Osteoblast (primary cell): ENCODE measurements around the gene MATN1. TPM values are rescaled to one million over a fixed set of nuclear protein-coding genes. Genes with fewer than 3 reads are reported as not detected.

Source experiments
- DNase-seq: peaks from one replicate; pipeline ENCODE4 v3.0.0; 2011; ENCODE audit warnings: low spot score, mixed read lengths; ENCODE audit not compliant: insufficient read length; ENCODE audit errors: missing footprints
- H2AFZ ChIP-seq: 2 replicates; pipeline ENCODE4 v1.6.0; 2011; ENCODE audit warnings: mild to moderate bottlenecking, low read length
- H3K27ac ChIP-seq: 2 replicates; pipeline ENCODE4 v1.5.1; 2011; ENCODE audit warnings: mild to moderate bottlenecking, low read depth, low read length, moderate library complexity
- H3K27me3 ChIP-seq: 2 replicates; pipeline ENCODE4 v1.6.0; 2012; ENCODE audit warnings: mild to moderate bottlenecking, control low read depth, inconsistent platforms, low read length, moderate library complexity; ENCODE audit not compliant: insufficient read depth
- H3K36me3 ChIP-seq: 2 replicates; pipeline ENCODE4 v1.5.1; 2011; ENCODE audit warnings: mild to moderate bottlenecking, low read length, control low read depth, moderate library complexity; ENCODE audit not compliant: insufficient read depth
- H3K4me1 ChIP-seq: 2 replicates; pipeline ENCODE4 v1.5.1; 2011; ENCODE audit warnings: mild to moderate bottlenecking, low read length, control low read depth, moderate library complexity; ENCODE audit not compliant: insufficient read depth
- H3K4me2 ChIP-seq: 2 replicates; pipeline ENCODE4 v1.6.0; 2011; ENCODE audit warnings: mild to moderate bottlenecking, low read length; ENCODE audit not compliant: insufficient read depth
- H3K4me3 ChIP-seq: fragments of 200-600 bp; sonication (generic); 3 replicates; pipeline ENCODE4 v1.5.1; 2012; ENCODE audit warnings: mild to moderate bottlenecking, low read length, inconsistent platforms; ENCODE audit not compliant: insufficient read depth
- H3K79me2 ChIP-seq: 2 replicates; pipeline ENCODE4 v1.6.0; 2012; ENCODE audit warnings: mild to moderate bottlenecking, low read length, control low read depth, inconsistent platforms; ENCODE audit not compliant: insufficient read depth
- H3K9me3 ChIP-seq: 2 replicates; pipeline ENCODE4 v1.5.1; 2011; ENCODE audit warnings: low read depth, low read length, control low read depth
- H4K20me1 ChIP-seq: 2 replicates; pipeline ENCODE4 v1.6.0; 2012; ENCODE audit warnings: mild to moderate bottlenecking, low read length, control low read depth; ENCODE audit not compliant: insufficient read depth
- CTCF ChIP-seq: IDR thresholded peaks from 2 replicates; pipeline ENCODE4 v1.5.1; 2011; ENCODE audit warnings: mild to moderate bottlenecking, low read depth, low read length, moderate library complexity; ENCODE audit errors: extremely low read depth
- total RNA-seq: library from RNA; depleted of rRNA; stranded (reverse); fragments of >200 nt; gene quantifications from 2 replicates; pipeline ENCODE4 v1.2.3, GENCODE V29; 2012

Gene MATN1
- total RNA-seq = under 0.01 TPM in 1 of 2 replicates, not detected in the other

GRCh38 chr1:30723331-30723755 lies at the start of gene MATN1:
MATN1 (minus strand) TSS chr1:30723585; CDS start chr1:30723551, 34 bp downstream.
- H3K36me3 ChIP-seq = no peaks in the 10 kb centered on the region
- peaks cover 13% of the 10 kb centered on the region for H4K20me1 ChIP-seq
- H3K9me3 ChIP-seq = no peaks in the 10 kb centered on the region
- no peaks in the 10 kb centered on the region for H3K79me2 ChIP-seq
- H3K4me3 ChIP-seq = no peak within 1 kb of the TSS
- peaks cover 9% of the 10 kb centered on the region for H3K4me1 ChIP-seq
- DNase-seq = peak; percentile 15
- no peak within 1 kb of the TSS for H3K27ac ChIP-seq
- no peak for TF ChIP-seq CTCF
- H3K27me3 ChIP-seq = no peaks in the 10 kb centered on the region
- no peak within 1 kb of the TSS for H2AFZ ChIP-seq
- H3K4me2 ChIP-seq = no peak within 1 kb of the TSS

GRCh38 chr1:30771005-30771404 lies 47.6 kb upstream of the MATN1 start:
- no peaks in the 10 kb centered on the region for H3K4me1 ChIP-seq
- H3K9me3 ChIP-seq = no peaks in the 10 kb centered on the region
- peak; percentile 21 for DNase-seq
- no peaks in the 10 kb centered on the region for H3K79me2 ChIP-seq
- H3K36me3 ChIP-seq = no peaks in the 10 kb centered on the region
- no peak overlapping the region for H3K27ac ChIP-seq
- TF ChIP-seq CTCF = no peak
- no peak overlapping the region for H3K4me2 ChIP-seq
- H3K27me3 ChIP-seq = peaks cover 3% of the 10 kb centered on the region
- H4K20me1 ChIP-seq = no peaks in the 10 kb centered on the region
- H2AFZ ChIP-seq = no peak overlapping the region
- no peak overlapping the region for H3K4me3 ChIP-seq

DNA sequence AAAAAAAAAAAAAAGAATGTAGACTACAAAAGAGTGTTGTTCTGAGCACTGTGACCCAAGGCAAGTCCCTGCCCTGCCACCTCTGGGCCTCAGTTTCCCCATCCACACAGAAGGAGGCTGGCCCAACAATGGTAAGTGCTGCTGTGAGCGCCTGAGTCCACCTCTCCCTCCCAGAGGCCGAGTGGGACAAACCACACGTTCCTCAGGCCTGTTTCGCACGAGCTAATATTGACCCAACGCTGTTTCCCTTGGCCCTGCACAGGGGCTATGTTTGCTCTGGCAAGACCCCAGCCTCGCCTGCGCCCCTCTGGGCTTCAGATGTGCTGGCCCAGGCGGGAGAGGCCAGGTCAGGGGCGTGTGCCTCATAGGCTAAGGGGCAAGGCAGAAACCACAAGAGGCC lies 46.8 kb upstream of the MATN1 start:
- no peak overlapping the region for H3K4me2 ChIP-seq
- H3K79me2 ChIP-seq = no peaks in the 10 kb centered on the region
- H3K27me3 ChIP-seq = peaks cover 3% of the 10 kb centered on the region
- no peak for TF ChIP-seq CTCF
- H3K9me3 ChIP-seq = no peaks in the 10 kb centered on the region
- DNase-seq = peak; percentile 49
- H2AFZ ChIP-seq = no peak overlapping the region
- H4K20me1 ChIP-seq = no peaks in the 10 kb centered on the region
- no peak overlapping the region for H3K27ac ChIP-seq
- H3K36me3 ChIP-seq = no peaks in the 10 kb centered on the region
- no peaks in the 10 kb centered on the region for H3K4me1 ChIP-seq
- no peak overlapping the region for H3K4me3 ChIP-seq

DNA sequence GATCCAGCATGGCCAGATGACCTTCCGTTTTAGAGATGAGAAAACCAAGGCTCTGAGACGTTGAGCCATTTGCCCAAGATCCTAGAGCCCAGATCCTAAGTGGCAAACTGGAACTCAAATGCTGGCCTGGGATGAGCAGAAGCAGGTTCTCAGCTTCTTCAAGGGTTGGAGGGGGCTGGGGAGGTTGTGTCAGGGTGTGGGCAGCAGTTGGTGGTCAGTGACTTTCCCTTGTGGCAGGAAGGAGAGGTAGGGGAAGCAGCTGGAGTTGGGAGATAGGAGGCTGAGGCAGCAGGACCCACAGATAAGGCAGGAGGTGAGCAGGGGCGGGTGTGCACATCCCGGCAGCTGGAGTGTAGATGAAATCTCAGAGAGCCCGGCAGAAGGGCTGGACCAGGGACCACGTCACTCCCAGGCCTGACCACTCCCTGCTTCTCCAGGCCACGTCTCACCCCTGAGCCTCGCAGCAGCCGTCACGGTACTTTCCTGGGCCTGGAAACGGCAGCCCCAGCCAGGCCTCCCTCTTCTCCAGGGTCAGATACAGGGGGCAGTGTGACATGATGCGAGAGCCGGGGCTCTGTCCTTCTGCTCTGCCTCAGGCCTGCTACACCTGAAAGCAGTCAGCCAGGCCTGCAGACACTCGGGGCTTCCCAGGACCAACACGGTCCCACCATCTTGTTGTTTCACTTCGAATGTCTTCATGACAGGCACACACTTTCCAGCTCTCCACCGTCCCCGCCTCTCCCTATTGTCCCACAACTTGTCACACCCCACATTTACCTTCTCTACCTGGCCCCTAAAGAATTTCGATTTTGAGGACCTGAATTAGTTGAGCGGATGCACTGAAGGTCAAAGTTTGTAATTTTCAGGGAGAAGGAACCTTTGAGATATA lies 45.7 kb upstream of the MATN1 start:
- TF ChIP-seq CTCF = no peak
- Histone ChIP-seq H2AFZ (no peak overlapping the region), H3K79me2 (no peaks in the 10 kb centered on the region)

More for the DNA sequence above, 45.7 kb upstream of the MATN1 start:
- Histone ChIP-seq H3K36me3 (no peaks in the 10 kb centered on the region), H3K4me1 (peaks cover 1% of the 10 kb centered on the region), H3K27ac (no peak overlapping the region), H3K9me3 (no peaks in the 10 kb centered on the region), H3K4me2 (no peak overlapping the region), H3K27me3 (peaks cover 1% of the 10 kb centered on the region), H3K4me3 (no peak overlapping the region), H4K20me1 (no peaks in the 10 kb centered on the region)
- DNase-seq = peak; percentile 73
